Iris pigment epithelial cell (primary cell): ENCODE results near the gene WBP1.

ENCODE experiments used
- DNase-seq: peaks from one replicate; pipeline ENCODE4 v3.0.0-alpha.2; 2011; ENCODE audit warnings: low read depth

The WBP1 gene

DNA sequence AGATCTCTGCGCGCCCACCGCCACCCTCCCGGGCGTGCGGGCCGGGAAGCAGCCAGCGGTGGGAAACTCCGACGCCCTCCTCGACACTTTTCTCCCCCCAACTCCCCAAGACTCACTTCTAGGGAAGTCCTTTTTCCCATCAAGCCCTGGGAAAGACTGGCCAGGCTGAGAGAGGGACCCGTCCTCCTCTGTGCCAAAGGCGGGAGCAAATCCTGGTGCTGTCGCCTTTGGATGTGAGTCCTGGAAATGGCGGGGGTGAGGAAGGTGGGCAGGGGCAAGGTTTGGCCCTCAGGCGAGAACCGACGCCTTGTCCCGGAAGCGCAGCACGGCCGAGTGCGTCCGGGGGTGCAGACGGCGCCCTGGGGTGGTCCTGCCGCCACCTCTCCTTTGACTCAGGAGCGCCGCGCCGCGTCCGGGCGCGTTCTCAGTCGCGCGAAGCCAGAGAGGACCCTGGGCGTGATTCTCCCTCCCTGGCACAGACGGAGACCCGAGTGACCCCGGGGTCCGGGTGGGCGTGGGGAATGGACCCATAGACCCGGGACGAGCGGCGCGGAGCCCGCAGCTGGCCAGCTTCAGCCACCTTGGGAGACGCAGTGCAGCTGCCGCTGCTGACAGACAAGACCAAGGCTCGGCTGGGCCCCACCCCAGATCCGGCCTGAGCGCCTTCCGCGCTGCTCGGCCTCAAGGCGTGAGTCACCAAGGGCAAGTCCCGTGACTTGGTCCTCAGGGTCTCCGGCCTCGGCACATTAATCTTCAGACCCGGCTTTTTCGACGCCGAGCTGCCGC is 44.7 kb downstream of the WBP1 start:
- DNase-seq, result peak; percentile 88

DNA sequence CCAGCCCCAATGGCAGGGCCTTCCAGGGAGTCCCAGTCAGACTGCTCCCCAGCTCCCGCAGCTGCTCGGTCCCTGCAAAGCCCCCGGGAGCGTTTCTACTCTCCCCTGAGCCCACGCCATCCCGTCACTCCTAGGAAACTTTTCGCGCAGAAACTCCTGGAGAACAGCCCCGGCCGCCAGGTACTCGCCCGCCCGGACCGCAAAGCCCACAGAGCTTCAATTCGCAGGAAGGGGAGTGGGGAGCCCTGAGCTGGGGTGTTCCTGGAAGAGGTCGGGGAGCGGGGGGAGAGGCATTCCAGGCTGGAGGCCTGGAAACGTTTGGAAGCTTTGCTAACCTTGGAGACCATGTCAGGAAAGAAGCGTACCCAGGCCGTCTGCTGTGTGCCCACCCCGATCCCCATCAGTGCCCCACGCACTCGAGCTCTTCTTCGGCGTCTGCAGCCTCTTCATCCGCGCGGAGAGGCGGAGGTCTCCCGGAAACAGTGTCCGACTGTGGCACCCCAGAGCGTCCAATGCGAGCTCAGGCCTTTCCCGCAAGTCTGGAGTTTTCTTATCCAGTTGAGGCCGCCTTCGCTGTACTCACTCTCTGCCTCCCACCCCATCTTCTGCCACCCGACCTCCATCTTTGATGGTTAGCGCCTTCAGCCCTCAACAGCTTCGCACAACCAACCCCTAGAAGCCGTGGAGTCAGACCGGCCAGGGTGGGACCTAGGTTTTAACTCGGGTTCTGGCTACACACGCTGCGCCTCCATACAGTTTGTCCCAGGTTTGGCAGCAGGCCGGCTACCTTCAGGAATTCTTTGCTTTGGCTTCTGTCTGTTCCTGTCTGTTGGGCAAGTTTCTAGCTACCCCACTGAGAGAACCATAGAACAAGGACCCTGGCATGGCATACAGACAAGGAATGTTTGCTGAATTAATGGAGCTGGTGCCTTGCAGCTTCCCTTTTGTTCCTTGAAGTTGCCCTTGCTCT is 45.6 kb downstream of the WBP1 start:
- no peak for DNase-seq

DNA sequence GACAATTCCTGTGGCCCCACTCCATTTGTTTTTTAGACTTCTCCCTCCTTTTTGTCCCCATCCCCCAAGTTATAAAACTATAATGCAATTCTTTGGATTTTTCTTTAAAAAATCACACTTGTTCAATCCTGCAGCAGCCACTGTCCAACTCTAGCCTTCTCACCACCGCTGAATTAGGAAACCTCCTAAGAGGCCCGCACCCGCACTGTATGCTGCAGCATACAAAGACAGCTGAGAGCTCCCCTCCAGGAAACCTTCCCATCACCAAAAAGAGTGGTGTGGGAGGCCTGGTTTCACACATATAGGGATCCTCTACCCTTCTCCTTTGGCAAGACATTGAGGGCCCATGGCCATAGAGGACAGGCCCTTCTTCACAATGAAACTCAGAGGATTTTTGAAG is 46.4 kb downstream of the WBP1 start:
- no peak for DNase-seq

DNA sequence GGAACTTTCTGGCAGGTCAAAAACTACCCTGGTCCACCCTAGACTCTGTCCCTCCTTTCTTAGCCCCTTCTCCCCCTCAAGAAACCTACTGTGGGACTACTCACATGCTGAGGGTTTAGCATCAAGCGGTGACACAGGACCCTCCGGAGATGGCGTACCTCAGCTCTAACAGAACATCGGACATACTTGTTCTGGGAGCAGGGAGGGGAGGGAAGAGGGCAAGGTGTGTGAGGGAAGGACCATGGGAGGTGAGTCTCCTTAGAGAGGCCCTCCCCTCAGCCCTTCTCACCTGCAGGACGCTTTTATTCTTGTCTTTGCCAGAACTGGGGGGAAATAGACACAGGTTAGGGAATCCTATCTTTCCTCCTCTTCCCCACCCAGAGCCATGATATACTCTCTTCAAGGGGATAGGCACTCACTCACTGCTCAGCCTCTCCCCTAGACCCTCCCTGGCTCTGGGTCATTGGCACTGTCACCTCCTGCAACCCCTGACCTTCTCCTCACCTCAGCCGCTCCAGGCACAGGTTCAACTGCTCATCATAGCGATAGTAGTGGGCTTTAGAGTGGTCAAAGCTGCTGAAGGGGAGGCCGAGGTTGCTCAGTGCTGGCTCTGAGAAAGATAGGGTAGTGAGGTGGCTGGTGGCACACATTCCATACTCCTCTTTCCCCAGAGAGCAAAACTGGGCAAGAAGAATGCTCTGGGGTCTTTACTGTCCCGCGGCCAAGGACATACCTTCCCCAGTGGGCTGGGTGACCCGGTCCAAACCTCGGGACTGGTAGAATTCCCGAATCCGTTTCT is 47.4 kb downstream of the WBP1 start:
- DNase-seq, result no peak

DNA sequence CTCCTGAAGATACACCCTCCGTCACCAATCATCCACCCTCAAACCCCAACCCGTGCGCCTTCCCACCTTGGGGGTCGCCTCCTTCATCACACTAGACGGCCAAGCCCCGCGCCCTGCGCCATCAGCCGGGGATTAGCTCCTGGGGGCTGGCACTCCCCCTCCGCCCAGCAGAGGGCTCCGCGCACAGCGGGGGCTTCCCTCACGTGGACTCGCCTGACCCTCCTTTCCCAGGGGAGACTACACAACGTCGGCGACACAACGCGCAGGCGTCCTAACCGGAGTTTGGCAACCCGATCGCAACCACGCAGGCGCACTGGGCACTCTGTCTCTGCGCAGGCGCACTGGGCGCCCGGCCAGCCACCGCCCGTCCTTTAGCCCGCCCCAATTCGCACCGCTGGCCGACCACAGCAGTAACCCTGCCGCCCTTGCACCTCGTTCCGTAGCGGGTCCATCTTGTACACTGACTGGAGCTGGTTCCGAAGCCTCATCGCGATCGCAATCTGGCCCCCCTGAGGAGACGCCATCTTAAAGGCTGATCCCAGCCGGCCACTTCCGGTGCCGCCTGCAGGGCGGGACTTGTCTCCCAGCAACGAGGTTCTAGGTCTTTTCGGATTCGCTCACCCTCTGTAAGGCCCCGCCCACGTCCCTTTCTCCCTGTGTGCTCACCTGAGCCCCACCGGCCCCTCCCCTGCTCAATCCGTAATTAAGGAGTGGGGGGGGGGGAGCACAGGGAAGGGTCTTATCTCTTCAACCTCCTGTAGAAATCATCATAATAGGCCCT is 49.1 kb downstream of the WBP1 start, which contains the start of gene PCGF1:
TSS of gene PCGF1 (minus strand) at position 551 of the 781 bp plus-strand sequence. CDS start at position 524, 27 bp downstream.
- DNase-seq, result peak; percentile 97

DNA sequence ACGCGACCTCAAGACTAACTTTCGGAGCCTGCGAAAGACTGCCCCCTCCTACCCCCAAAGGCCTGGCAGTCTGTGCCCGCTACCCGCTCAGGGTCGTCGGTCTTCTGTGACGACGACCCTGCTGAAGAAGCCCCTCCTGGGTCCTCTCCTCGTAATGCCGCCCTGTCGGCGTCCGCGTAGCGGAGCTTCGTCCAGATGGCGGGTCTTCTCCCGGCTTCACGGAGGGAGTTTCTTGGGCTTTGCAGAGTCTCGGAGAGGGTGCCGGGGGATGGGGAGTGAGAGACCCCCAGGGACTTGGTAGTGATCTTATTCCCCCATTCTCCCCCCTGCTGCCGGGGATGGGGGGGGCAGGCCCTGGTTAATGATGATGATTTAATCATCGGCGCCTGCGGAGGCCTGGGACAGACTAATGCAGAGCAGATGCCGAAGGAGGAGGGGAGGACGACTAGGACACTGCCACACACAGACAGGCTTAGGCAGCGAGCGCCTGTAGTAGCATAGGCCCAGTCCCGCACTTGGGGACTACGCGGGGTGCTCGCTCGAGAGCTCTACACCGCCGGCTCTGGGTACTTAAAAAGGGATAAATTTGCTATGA is 49.8 kb downstream of the WBP1 start:
- DNase-seq, result peak; percentile 44

DNA sequence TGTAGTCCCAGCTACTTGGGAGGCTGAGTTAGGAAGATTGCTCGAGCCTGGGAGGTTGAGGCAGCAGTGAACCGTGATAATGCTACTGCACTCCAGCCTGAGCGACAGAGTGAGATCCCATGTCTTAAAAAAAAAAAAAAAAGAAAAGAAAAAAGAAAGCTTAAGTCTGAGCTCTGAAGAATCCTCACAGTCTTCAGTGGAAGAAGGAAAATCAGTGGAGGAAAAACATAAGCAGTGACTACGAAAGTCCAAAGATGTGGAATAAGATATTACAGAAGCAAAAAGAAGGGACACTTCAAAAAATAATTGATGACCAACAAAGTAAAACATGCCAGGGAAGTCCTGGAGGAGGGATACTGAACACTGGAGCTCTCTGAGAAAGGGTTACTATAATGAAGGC is 52.0 kb downstream of the WBP1 start:
- no peak for DNase-seq
